GM12878 (cell line): ENCODE measurements around the gene DOK1. TPM values are rescaled to one million over a fixed set of nuclear protein-coding genes. Genes with fewer than 3 reads are reported as not detected.
A peak's percentile ranks its signal among the peaks of the same experiment; 100 is the strongest.

Experiments used
- CBFB ChIP-seq: IDR thresholded peaks from 2 replicates; pipeline ENCODE4 v1.6.1; 2016; ENCODE audit warnings: antibody characterized with exemption, low read depth
- CEBPB ChIP-seq, 2 experiments: fragments of 150-350 bp in 1 of 2; IDR thresholded peaks; 2 replicates each; pipeline ENCODE4 v1.6.1; 2012 to 2014; ENCODE audit warnings: low read depth in 2 of 2, low read length in 2 of 2, borderline replicate concordance in 1 of 2, inconsistent platforms in 1 of 2
- EP300 ChIP-seq, 2 experiments: fragments of 150-350 bp in 1 of 2; IDR thresholded peaks; 2 replicates each; pipeline ENCODE4 v1.6.1; 2011 to 2012; ENCODE audit warnings: low read depth in 2 of 2, low read length in 2 of 2, borderline replicate concordance in 1 of 2, improper control_type of control experiment in 1 of 2, inconsistent platforms in 1 of 2; ENCODE audit not compliant: control insufficient read depth in 1 of 2
- FOXK2 ChIP-seq: fragments of 450-650 bp; IDR thresholded peaks from 2 replicates; pipeline ENCODE4 v1.6.1; 2017; ENCODE audit warnings: mild to moderate bottlenecking, moderate library complexity
- HCFC1 ChIP-seq: fragments of 150-350 bp; IDR thresholded peaks from 2 replicates; pipeline ENCODE4 v1.6.1; 2014; ENCODE audit warnings: low read length
- HDGF ChIP-seq: fragments of 450-650 bp; IDR thresholded peaks from 2 replicates; pipeline ENCODE4 v1.6.1; 2016; ENCODE audit warnings: antibody characterized with exemption
- JUND ChIP-seq: IDR thresholded peaks from 2 replicates; pipeline ENCODE4 v1.6.1; 2012; ENCODE audit warnings: low read depth, mild to moderate bottlenecking, low read length, improper control_type of control experiment, moderate library complexity
- NBN ChIP-seq: fragments of 450-650 bp; IDR thresholded peaks from 2 replicates; pipeline ENCODE4 v1.6.1; 2016
- PAX8 ChIP-seq: fragments of 450-650 bp; IDR thresholded peaks from 2 replicates; pipeline ENCODE4 v1.6.1; 2017; ENCODE audit warnings: mild to moderate bottlenecking, moderate library complexity
- RAD51 ChIP-seq: fragments of 450-650 bp; IDR thresholded peaks from 2 replicates; pipeline ENCODE4 v1.6.1; 2016; ENCODE audit warnings: moderate library complexity, mild to moderate bottlenecking, inconsistent platforms
- SREBF2 ChIP-seq: IDR thresholded peaks from 2 replicates; pipeline ENCODE4 v1.6.1; 2012; ENCODE audit warnings: mild to moderate bottlenecking, low read length
- SUPT20H ChIP-seq: IDR thresholded peaks from 2 replicates; pipeline ENCODE4 v1.6.1; 2011; ENCODE audit warnings: low read depth, mild to moderate bottlenecking, low read length, moderate library complexity, borderline replicate concordance; ENCODE audit not compliant: control insufficient read depth
- TCF12 ChIP-seq: IDR thresholded peaks from 2 replicates; pipeline ENCODE4 v1.6.1; 2011; ENCODE audit warnings: low read depth, mild to moderate bottlenecking, low read length
- TCF7 ChIP-seq: IDR thresholded peaks from 2 replicates; pipeline ENCODE4 v1.6.1; 2014; ENCODE audit warnings: antibody characterized with exemption, borderline replicate concordance
- YBX1 ChIP-seq: fragments of 450-650 bp; IDR thresholded peaks from 2 replicates; pipeline ENCODE4 v1.6.1; 2016; ENCODE audit warnings: antibody characterized with exemption
- ZNF384 ChIP-seq: IDR thresholded peaks from 2 replicates; pipeline ENCODE4 v1.6.1; 2012; ENCODE audit warnings: low read depth, mild to moderate bottlenecking, low read length, improper control_type of control experiment, borderline replicate concordance
- ZZZ3 ChIP-seq: IDR thresholded peaks from 2 replicates; pipeline ENCODE4 v1.6.1; 2011; ENCODE audit warnings: low read depth; ENCODE audit not compliant: control insufficient read depth, insufficient read length
- polyA plus RNA-seq, 11 experiments: library from polyadenylated mRNA; depleted of rRNA in 4 of 11; unstranded in 6 of 11; stranded (reverse) in 5 of 11; fragments of >200 nt; fragmentation: Nextera tagmentation in 4 of 11; fragmentation: Illumina TruSeq in 1 of 11; extraction: Ambion mirVana in 4 of 11; extraction: Trizol in 1 of 11; gene quantifications; 1 replicate in 1 of 11; 2 replicates in 10 of 11; pipeline versions ENCODE4 v1.2.1 to v1.2.3, GENCODE V29; 2011 to 2016; ENCODE audit warnings: inconsistent platforms in 2 of 11, missing spikeins in 2 of 11, low read depth in 1 of 11
- total RNA-seq, 4 experiments: library from RNA; depleted of rRNA in 3 of 4; stranded (reverse); fragments of >200 nt in 3 of 4; fragmentation: Illumina TruSeq in 1 of 4; extraction: Trizol in 1 of 4; gene quantifications; 2 replicates each; pipeline versions ENCODE4 v1.2.1 to v1.2.3, GENCODE V29; 2013 to 2021
- TF ChIP-seq, protein P1 (sequence below): fragments of 450-650 bp; formaldehyde crosslinking; IDR thresholded peaks from 2 replicates; pipeline ENCODE4 v1.4.0; 2020; ENCODE audit warnings: mild to moderate bottlenecking, moderate library complexity
- TF ChIP-seq, protein P2 (sequence below): IDR thresholded peaks from 2 replicates; pipeline ENCODE4 v1.6.1; 2012; ENCODE audit warnings: mild to moderate bottlenecking, low read depth, low read length
- TF ChIP-seq, protein P3 (sequence below): IDR thresholded peaks from 2 replicates; pipeline ENCODE4 v1.6.1; 2011; ENCODE audit warnings: borderline replicate concordance, low read depth, mild to moderate bottlenecking, moderate library complexity, low read length; ENCODE audit not compliant: insufficient read depth, poor library complexity, severe bottlenecking

Gene DOK1
- total and polyA plus RNA-seq, 10 of the 15 experiments (the other 5 are each of a cell fraction or from before 2014, with no cell fraction given), result 1.4 to 104 (median 59.7) TPM

DNA sequence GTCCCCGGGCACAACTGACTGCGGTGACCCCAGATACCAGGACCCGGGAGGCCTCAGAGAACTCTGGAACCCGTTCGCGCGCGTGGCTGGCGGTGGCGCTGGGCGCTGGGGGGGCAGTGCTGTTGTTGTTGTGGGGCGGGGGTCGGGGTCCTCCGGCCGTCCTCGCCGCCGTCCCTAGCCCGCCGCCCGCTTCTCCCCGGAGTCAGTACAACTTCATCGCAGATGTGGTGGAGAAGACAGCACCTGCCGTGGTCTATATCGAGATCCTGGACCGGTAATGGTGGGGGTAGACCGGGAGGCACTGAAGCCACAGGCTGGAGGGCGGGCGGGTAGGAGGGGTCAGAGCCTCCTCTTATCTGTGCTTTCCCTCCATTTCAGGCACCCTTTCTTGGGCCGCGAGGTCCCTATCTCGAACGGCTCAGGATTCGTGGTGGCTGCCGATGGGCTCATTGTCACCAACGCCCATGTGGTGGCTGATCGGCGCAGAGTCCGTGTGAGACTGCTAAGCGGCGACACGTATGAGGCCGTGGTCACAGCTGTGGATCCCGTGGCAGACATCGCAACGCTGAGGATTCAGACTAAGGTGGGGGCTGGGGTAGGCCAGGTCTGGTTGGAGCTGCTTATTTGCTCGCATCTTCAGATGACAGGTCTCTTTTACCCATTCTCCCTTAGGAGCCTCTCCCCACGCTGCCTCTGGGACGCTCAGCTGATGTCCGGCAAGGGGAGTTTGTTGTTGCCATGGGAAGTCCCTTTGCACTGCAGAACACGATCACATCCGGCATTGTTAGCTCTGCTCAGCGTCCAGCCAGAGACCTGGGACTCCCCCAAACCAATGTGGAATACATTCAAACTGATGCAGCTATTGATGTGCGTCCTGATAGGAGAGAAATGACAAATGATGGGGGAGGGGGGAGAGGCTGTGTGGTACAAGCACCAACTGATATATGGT is 24.0 kb upstream of the DOK1 start (continued):
- TF ChIP-seq HCFC1, result no peak
- TF ChIP-seq ZNF384, result no peak
- TF ChIP-seq TCF12, result peak; percentile 80; the same call in 1 of the 2 replicates
- TF ChIP-seq, protein P1, sequence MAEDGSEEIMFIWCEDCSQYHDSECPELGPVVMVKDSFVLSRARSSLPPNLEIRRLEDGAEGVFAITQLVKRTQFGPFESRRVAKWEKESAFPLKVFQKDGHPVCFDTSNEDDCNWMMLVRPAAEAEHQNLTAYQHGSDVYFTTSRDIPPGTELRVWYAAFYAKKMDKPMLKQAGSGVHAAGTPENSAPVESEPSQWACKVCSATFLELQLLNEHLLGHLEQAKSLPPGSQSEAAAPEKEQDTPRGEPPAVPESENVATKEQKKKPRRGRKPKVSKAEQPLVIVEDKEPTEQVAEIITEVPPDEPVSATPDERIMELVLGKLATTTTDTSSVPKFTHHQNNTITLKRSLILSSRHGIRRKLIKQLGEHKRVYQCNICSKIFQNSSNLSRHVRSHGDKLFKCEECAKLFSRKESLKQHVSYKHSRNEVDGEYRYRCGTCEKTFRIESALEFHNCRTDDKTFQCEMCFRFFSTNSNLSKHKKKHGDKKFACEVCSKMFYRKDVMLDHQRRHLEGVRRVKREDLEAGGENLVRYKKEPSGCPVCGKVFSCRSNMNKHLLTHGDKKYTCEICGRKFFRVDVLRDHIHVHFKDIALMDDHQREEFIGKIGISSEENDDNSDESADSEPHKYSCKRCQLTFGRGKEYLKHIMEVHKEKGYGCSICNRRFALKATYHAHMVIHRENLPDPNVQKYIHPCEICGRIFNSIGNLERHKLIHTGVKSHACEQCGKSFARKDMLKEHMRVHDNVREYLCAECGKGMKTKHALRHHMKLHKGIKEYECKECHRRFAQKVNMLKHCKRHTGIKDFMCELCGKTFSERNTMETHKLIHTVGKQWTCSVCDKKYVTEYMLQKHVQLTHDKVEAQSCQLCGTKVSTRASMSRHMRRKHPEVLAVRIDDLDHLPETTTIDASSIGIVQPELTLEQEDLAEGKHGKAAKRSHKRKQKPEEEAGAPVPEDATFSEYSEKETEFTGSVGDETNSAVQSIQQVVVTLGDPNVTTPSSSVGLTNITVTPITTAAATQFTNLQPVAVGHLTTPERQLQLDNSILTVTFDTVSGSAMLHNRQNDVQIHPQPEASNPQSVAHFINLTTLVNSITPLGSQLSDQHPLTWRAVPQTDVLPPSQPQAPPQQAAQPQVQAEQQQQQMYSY (CRISPR knock-in tag), result no peak
- TF ChIP-seq CEBPB (IDR thresholded peaks at IDR 0.05; ENCODE audit: borderline replicate concordance in 1 of 2, low read depth in 2 of 2, low read length in 2 of 2), result no peak
- peak; percentile 76; the same call in 1 of the 2 replicates for TF ChIP-seq HDGF
- no peak for TF ChIP-seq SUPT20H
- peak in 1 of 2 experiments; percentile 54; a peak in 2 of 4 replicates for TF ChIP-seq EP300 (IDR thresholded peaks at IDR 0.05; ENCODE audit: borderline replicate concordance in 1 of 2, control insufficient read depth in 1 of 2, low read depth in 2 of 2, low read length in 2 of 2)
- TF ChIP-seq FOXK2, result no peak
- no peak for TF ChIP-seq SREBF2
- peak; percentile 89 for TF ChIP-seq NBN
- no peak for TF ChIP-seq TCF7
- 0 out of 2 replicates have a peak, but pooled peaks have one; percentile 14 for TF ChIP-seq RAD51
- TF ChIP-seq CBFB, result no peak
- TF ChIP-seq JUND, result no peak
- TF ChIP-seq, protein P2, sequence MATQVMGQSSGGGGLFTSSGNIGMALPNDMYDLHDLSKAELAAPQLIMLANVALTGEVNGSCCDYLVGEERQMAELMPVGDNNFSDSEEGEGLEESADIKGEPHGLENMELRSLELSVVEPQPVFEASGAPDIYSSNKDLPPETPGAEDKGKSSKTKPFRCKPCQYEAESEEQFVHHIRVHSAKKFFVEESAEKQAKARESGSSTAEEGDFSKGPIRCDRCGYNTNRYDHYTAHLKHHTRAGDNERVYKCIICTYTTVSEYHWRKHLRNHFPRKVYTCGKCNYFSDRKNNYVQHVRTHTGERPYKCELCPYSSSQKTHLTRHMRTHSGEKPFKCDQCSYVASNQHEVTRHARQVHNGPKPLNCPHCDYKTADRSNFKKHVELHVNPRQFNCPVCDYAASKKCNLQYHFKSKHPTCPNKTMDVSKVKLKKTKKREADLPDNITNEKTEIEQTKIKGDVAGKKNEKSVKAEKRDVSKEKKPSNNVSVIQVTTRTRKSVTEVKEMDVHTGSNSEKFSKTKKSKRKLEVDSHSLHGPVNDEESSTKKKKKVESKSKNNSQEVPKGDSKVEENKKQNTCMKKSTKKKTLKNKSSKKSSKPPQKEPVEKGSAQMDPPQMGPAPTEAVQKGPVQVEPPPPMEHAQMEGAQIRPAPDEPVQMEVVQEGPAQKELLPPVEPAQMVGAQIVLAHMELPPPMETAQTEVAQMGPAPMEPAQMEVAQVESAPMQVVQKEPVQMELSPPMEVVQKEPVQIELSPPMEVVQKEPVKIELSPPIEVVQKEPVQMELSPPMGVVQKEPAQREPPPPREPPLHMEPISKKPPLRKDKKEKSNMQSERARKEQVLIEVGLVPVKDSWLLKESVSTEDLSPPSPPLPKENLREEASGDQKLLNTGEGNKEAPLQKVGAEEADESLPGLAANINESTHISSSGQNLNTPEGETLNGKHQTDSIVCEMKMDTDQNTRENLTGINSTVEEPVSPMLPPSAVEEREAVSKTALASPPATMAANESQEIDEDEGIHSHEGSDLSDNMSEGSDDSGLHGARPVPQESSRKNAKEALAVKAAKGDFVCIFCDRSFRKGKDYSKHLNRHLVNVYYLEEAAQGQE, result no peak
- TF ChIP-seq, protein P3, sequence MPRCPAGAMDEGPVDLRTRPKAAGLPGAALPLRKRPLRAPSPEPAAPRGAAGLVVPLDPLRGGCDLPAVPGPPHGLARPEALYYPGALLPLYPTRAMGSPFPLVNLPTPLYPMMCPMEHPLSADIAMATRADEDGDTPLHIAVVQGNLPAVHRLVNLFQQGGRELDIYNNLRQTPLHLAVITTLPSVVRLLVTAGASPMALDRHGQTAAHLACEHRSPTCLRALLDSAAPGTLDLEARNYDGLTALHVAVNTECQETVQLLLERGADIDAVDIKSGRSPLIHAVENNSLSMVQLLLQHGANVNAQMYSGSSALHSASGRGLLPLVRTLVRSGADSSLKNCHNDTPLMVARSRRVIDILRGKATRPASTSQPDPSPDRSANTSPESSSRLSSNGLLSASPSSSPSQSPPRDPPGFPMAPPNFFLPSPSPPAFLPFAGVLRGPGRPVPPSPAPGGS, result no peak
- TF ChIP-seq YBX1, result no peak
- no peak for TF ChIP-seq PAX8
- TF ChIP-seq ZZZ3, result no peak
